Bronchial epithelial cell (primary cell): ENCODE results near the gene SEMA4A. TPM values are rescaled to one million over a fixed set of nuclear protein-coding genes. Genes with fewer than 3 reads are reported as not detected.
A peak's percentile ranks its signal among the peaks of the same experiment; 100 is the strongest.
"Not testable (repeated sequence)": the region's sequence is repeated elsewhere in the genome, so short reads cannot be mapped to it uniquely, and the experiment has no call there.

Source experiments
- DNase-seq: peaks from one replicate; pipeline ENCODE4 v3.0.0-alpha.2; 2010; ENCODE audit warnings: low read depth
- FAIRE-seq: peaks from 2 replicates; lab custom pipeline; 2011; peaks lifted over from hg19 to GRCh38; lab: Jason Lieb, UNC
- H3K27me3 ChIP-seq: 2 replicates; pipeline ENCODE4 v1.5.1; 2011; ENCODE audit warnings: low read length; ENCODE audit not compliant: control insufficient read depth, insufficient read depth
- H3K36me3 ChIP-seq: 2 replicates; pipeline ENCODE4 v1.5.1; 2011; ENCODE audit warnings: low read length; ENCODE audit not compliant: control insufficient read depth, insufficient read depth
- H3K4me3 ChIP-seq: 2 replicates; pipeline ENCODE4 v1.5.1; 2011; ENCODE audit warnings: mild to moderate bottlenecking, low read depth, low read length, control low read depth
- CTCF ChIP-seq: IDR thresholded peaks from 2 replicates; pipeline ENCODE4 v1.5.1; 2011; ENCODE audit warnings: mild to moderate bottlenecking, moderate library complexity, low read length, control low read depth, inconsistent platforms; ENCODE audit not compliant: insufficient read depth, severe bottlenecking
- total RNA-seq: library from RNA; depleted of rRNA; stranded (reverse); fragments of >200 nt; gene quantifications from 2 replicates; pipeline ENCODE4 v1.2.1, GENCODE V29; 2014

The SEMA4A gene
- total RNA-seq, 1 donor from 2014 or later = 1.8 TPM

- Histone ChIP-seq H3K36me3 (peaks cover 6% of the 10 kb centered on the region), H3K27me3 (no peaks in the 10 kb centered on the region), H3K4me3 (peak overlapping the region; percentile 12)
- TF ChIP-seq CTCF = peak; percentile 61
- DNase-seq = peak; percentile 68
- FAIRE-seq = no peak
Measured at GRCh38 chr1:156122519-156123355, 30.6 kb upstream of the SEMA4A start.

GRCh38 chr1:156123356-156124196 is 29.8 kb upstream of the SEMA4A start:
- peak; percentile 97 for DNase-seq
- FAIRE-seq = no peak
- peaks cover 6% of the 10 kb centered on the region for H3K36me3 ChIP-seq
- peak overlapping the region; percentile 16 for H3K4me3 ChIP-seq
- no peak for TF ChIP-seq CTCF
- no peaks in the 10 kb centered on the region for H3K27me3 ChIP-seq

DNA sequence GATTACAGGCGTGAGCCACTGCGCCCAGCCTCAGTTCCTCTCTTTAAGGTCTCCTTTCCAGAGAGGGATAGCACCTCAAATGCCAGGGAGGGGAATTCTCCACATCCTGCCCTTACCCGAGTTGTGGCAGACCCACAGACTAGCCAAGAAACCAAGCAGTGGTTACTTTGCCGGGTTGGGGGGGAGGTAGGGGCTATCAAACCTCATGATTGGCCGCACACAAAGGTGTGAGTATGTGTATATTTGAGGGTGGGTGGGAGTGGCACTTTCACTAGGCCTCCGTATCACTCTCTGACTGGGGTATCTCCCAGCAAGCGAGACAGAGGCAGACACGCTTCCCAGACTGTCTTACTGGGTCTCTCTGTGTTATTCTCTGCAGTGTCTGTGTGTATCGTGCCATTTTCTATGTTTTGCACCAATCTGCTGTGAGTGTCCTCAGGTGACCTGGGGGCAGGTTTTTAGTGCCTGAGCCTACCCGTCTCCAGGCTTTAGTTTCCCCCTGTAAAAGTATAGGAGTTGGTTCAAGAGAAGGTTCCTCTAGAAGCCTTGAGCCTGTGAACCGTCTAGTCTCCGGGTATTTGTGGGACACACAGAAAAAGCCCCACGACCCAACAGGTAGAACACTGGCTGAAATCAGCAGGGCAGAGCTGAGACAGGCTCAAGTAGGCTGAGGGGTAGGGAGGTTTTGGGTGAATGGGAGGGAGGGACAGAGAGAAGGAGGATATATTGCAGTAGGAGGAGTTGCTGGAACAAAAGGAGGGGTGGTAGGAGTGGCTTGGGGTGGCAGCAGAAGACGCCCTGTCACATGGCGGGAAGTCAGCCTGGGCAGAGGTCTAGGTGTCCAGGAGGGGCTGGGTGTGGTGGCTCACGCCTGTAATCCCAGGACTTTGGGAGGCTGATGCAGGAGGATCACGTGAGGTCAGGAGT is 28.6 kb upstream of the SEMA4A start:
- Histone ChIP-seq H3K4me3 (no peak overlapping the region), H3K27me3 (no peaks in the 10 kb centered on the region), H3K36me3 (peaks cover 4% of the 10 kb centered on the region)
- FAIRE-seq = no peak
- no peak for TF ChIP-seq CTCF
- peak; percentile 72 for DNase-seq

- FAIRE-seq, H3K4me3 ChIP-seq, H3K36me3 ChIP-seq, H3K27me3 ChIP-seq, DNase-seq: not testable (repeated sequence)
Measured at GRCh38 chr1:156125544-156125943, 27.8 kb upstream of the SEMA4A start.

- DNase-seq (peak; percentile 93), FAIRE-seq (no peak)
- no peak overlapping the region for H3K4me3 ChIP-seq
- no peaks in the 10 kb centered on the region for H3K27me3 ChIP-seq
- TF ChIP-seq CTCF = peak; percentile 44
- H3K36me3 ChIP-seq = peaks cover 4% of the 10 kb centered on the region
Measured at GRCh38 chr1:156126043-156126629, 27.2 kb upstream of the SEMA4A start.
